Activated gamma-delta T cell (primary cell): ENCODE measurements around the gene TWF2.

Experiments used
- DNase-seq: peaks from one replicate; lab custom pipeline; 2025; lab: John Stamatoyannopoulos, UW

TWF2 gene

GRCh38 chr3:52222319-52223221 lies 16.4 kb downstream of the TWF2 start:
- no peak for DNase-seq

- DNase-seq, result peak; percentile 23
Observed at GRCh38 chr3:52221563-52222318, 17.2 kb downstream of the TWF2 start.

GRCh38 chr3:52221141-52221562 lies 17.8 kb downstream of the TWF2 start:
- DNase-seq, result no peak

GRCh38 chr3:52220380-52221026 lies 18.5 kb downstream of the TWF2 start:
- peak; percentile 29 for DNase-seq

GRCh38 chr3:52218937-52219650 lies 19.9 kb downstream of the TWF2 start:
- DNase-seq, result no peak

GRCh38 chr3:52218454-52218853 lies 20.5 kb downstream of the TWF2 start:
- no peak for DNase-seq

- DNase-seq, result no peak
Observed at GRCh38 chr3:52218026-52218425, 20.9 kb downstream of the TWF2 start.

GRCh38 chr3:52217409-52217805 lies 21.6 kb downstream of the TWF2 start:
- no peak for DNase-seq

GRCh38 chr3:52216585-52217408 lies 22.2 kb downstream of the TWF2 start:
- no peak for DNase-seq

- no peak for DNase-seq
Observed at GRCh38 chr3:52215351-52215750, 23.6 kb downstream of the TWF2 start.

GRCh38 chr3:52213901-52214300 lies 25.1 kb downstream of the TWF2 start:
- DNase-seq, result no peak

- DNase-seq, result no peak
Observed at GRCh38 chr3:52213005-52213404, 26.0 kb downstream of the TWF2 start.

- DNase-seq, result no peak
Observed at GRCh38 chr3:52211268-52211891, 27.6 kb downstream of the TWF2 start.

GRCh38 chr3:52210550-52211046 lies 28.4 kb downstream of the TWF2 start:
- DNase-seq, result no peak

- DNase-seq, result no peak
Observed at GRCh38 chr3:52210037-52210436, 28.9 kb downstream of the TWF2 start.

- DNase-seq, result no peak
Observed at GRCh38 chr3:52208556-52208955, 30.4 kb downstream of the TWF2 start.

GRCh38 chr3:52205727-52206372 lies 33.1 kb downstream of the TWF2 start:
- DNase-seq, result no peak

- no peak for DNase-seq
Observed at GRCh38 chr3:52204337-52205073, 34.5 kb downstream of the TWF2 start.

GRCh38 chr3:52203701-52204100 lies 35.3 kb downstream of the TWF2 start:
- no peak for DNase-seq
